Measurements from ENCODE around the gene SMIM38.

SMIM38 gene

GRCh38 chr11:69113646-69114340, 41.9 kb upstream of the SMIM38 start:
- Histone ChIP-seq H3K9me3 (ENCODE audit: control insufficient read depth in 2 of 2, low read length in 2 of 2) (no peaks in the 10 kb centered on the region), H3K4me3 (ENCODE audit: low read length in 2 of 2) (no peak overlapping the region), H3K27me3 (ENCODE audit: control insufficient read depth in 1 of 2, insufficient read depth in 2 of 2, low read length in 2 of 2) (no peaks in the 10 kb centered on the region), H3K36me3 (ENCODE audit: control insufficient read depth in 2 of 2, insufficient read depth in 2 of 2, low read length in 2 of 2) (no peaks in the 10 kb centered on the region), H3K4me1 (ENCODE audit: control insufficient read depth, insufficient read depth, low read length) (no peaks in the 10 kb centered on the region), H3K27ac (ENCODE audit: low read length) (no peak overlapping the region), H3K9ac (ENCODE audit: low read length in 2 of 2) (no peak overlapping the region)

- H3K27ac ChIP-seq (ENCODE audit: low read length): no peak overlapping the region
Measured at GRCh38 chr11:69114362-69114761, 41.4 kb upstream of the SMIM38 start.

GRCh38 chr11:69114811-69115523, 40.8 kb upstream of the SMIM38 start:
- no peak overlapping the region for H3K4me3 ChIP-seq (ENCODE audit: low read length in 2 of 2)
- no peak overlapping the region for H3K27ac ChIP-seq (ENCODE audit: low read length)
- peaks cover 0 to 5% of the 10 kb centered on the region in 2 donors for H3K36me3 ChIP-seq (ENCODE audit: control insufficient read depth in 2 of 2, insufficient read depth in 2 of 2, low read length in 2 of 2)
- no peak overlapping the region for H3K9ac ChIP-seq (ENCODE audit: low read length in 2 of 2)
- H3K4me1 ChIP-seq (ENCODE audit: control insufficient read depth, insufficient read depth, low read length): no peaks in the 10 kb centered on the region
- no peaks in the 10 kb centered on the region for H3K27me3 ChIP-seq (ENCODE audit: control insufficient read depth in 1 of 2, insufficient read depth in 2 of 2, low read length in 2 of 2)
- peaks cover 0 to 4% of the 10 kb centered on the region in 2 donors for H3K9me3 ChIP-seq (ENCODE audit: control insufficient read depth in 2 of 2, low read length in 2 of 2)

More at GRCh38 chr11:69114362-69114761, 41.4 kb upstream of the SMIM38 start:
- no peak overlapping the region for H3K9ac ChIP-seq (ENCODE audit: low read length in 2 of 2)
- no peaks in the 10 kb centered on the region for H3K4me1 ChIP-seq (ENCODE audit: control insufficient read depth, insufficient read depth, low read length)
- H3K9me3 ChIP-seq (ENCODE audit: control insufficient read depth in 2 of 2, low read length in 2 of 2): peaks cover 0 to 3% of the 10 kb centered on the region in 2 donors
- peaks cover 0 to 4% of the 10 kb centered on the region in 2 donors for H3K36me3 ChIP-seq (ENCODE audit: control insufficient read depth in 2 of 2, insufficient read depth in 2 of 2, low read length in 2 of 2)
- no peaks in the 10 kb centered on the region for H3K27me3 ChIP-seq (ENCODE audit: control insufficient read depth in 1 of 2, insufficient read depth in 2 of 2, low read length in 2 of 2)
- H3K4me3 ChIP-seq (ENCODE audit: low read length in 2 of 2): no peak overlapping the region

GRCh38 chr11:69115586-69116560, 39.9 kb upstream of the SMIM38 start:
- Histone ChIP-seq H3K36me3 (ENCODE audit: control insufficient read depth in 2 of 2, insufficient read depth in 2 of 2, low read length in 2 of 2) (peaks cover 0 to 5% of the 10 kb centered on the region in 2 donors), H3K4me3 (ENCODE audit: low read length in 2 of 2) (no peak overlapping the region), H3K27ac (ENCODE audit: low read length) (no peak overlapping the region)

GRCh38 chr11:69116671-69117070, 39.1 kb upstream of the SMIM38 start:
- peaks cover 0 to 5% of the 10 kb centered on the region in 2 donors for H3K36me3 ChIP-seq (ENCODE audit: control insufficient read depth in 2 of 2, insufficient read depth in 2 of 2, low read length in 2 of 2)
- peaks cover 0 to 4% of the 10 kb centered on the region in 2 donors for H3K9me3 ChIP-seq (ENCODE audit: control insufficient read depth in 2 of 2, low read length in 2 of 2)
- no peaks in the 10 kb centered on the region for H3K4me1 ChIP-seq (ENCODE audit: control insufficient read depth, insufficient read depth, low read length)
- no peak overlapping the region for H3K4me3 ChIP-seq (ENCODE audit: low read length in 2 of 2)
- H3K27me3 ChIP-seq (ENCODE audit: control insufficient read depth in 1 of 2, insufficient read depth in 2 of 2, low read length in 2 of 2): no peaks in the 10 kb centered on the region
- H3K9ac ChIP-seq (ENCODE audit: low read length in 2 of 2): no peak overlapping the region
- no peak overlapping the region for H3K27ac ChIP-seq (ENCODE audit: low read length)

More at GRCh38 chr11:69115586-69116560, 39.9 kb upstream of the SMIM38 start:
- no peak overlapping the region for H3K9ac ChIP-seq (ENCODE audit: low read length in 2 of 2)
- no peaks in the 10 kb centered on the region for H3K27me3 ChIP-seq (ENCODE audit: control insufficient read depth in 1 of 2, insufficient read depth in 2 of 2, low read length in 2 of 2)
- H3K9me3 ChIP-seq (ENCODE audit: control insufficient read depth in 2 of 2, low read length in 2 of 2): peaks cover 0 to 4% of the 10 kb centered on the region in 2 donors
- H3K4me1 ChIP-seq (ENCODE audit: control insufficient read depth, insufficient read depth, low read length): no peaks in the 10 kb centered on the region

GRCh38 chr11:69119190-69119589, 36.5 kb upstream of the SMIM38 start:
- H3K27me3 ChIP-seq (ENCODE audit: control insufficient read depth in 1 of 2, insufficient read depth in 2 of 2, low read length in 2 of 2): no peaks in the 10 kb centered on the region
- H3K27ac ChIP-seq (ENCODE audit: low read length): no peak overlapping the region
- H3K9ac ChIP-seq (ENCODE audit: low read length in 2 of 2): no peak overlapping the region
- no peak overlapping the region for H3K4me3 ChIP-seq (ENCODE audit: low read length in 2 of 2)
- H3K9me3 ChIP-seq (ENCODE audit: control insufficient read depth in 2 of 2, low read length in 2 of 2): peaks cover 0 to 4% of the 10 kb centered on the region in 2 donors
- peaks cover 14% of the 10 kb centered on the region for H3K4me1 ChIP-seq (ENCODE audit: control insufficient read depth, insufficient read depth, low read length)
- peaks cover 0 to 5% of the 10 kb centered on the region in 2 donors for H3K36me3 ChIP-seq (ENCODE audit: control insufficient read depth in 2 of 2, insufficient read depth in 2 of 2, low read length in 2 of 2)

GRCh38 chr11:69120096-69120875, 35.4 kb upstream of the SMIM38 start:
- Histone ChIP-seq H3K9me3 (ENCODE audit: control insufficient read depth in 2 of 2, low read length in 2 of 2) (peaks cover 0 to 4% of the 10 kb centered on the region in 2 donors), H3K4me3 (ENCODE audit: low read length in 2 of 2) (no peak overlapping the region), H3K27ac (ENCODE audit: low read length) (no peak overlapping the region)

GRCh38 chr11:69121021-69121420, 34.7 kb upstream of the SMIM38 start:
- no peak overlapping the region for H3K4me3 ChIP-seq (ENCODE audit: low read length in 2 of 2)
- H3K9me3 ChIP-seq (ENCODE audit: control insufficient read depth in 2 of 2, low read length in 2 of 2): peaks cover 0 to 4% of the 10 kb centered on the region in 2 donors
- peaks cover 14% of the 10 kb centered on the region for H3K4me1 ChIP-seq (ENCODE audit: control insufficient read depth, insufficient read depth, low read length)
- H3K27me3 ChIP-seq (ENCODE audit: control insufficient read depth in 1 of 2, insufficient read depth in 2 of 2, low read length in 2 of 2): no peaks in the 10 kb centered on the region
- peaks cover 0 to 5% of the 10 kb centered on the region in 2 donors for H3K36me3 ChIP-seq (ENCODE audit: control insufficient read depth in 2 of 2, insufficient read depth in 2 of 2, low read length in 2 of 2)
- no peak overlapping the region for H3K27ac ChIP-seq (ENCODE audit: low read length)
- no peak overlapping the region for H3K9ac ChIP-seq (ENCODE audit: low read length in 2 of 2)

More at GRCh38 chr11:69120096-69120875, 35.4 kb upstream of the SMIM38 start:
- Histone ChIP-seq H3K36me3 (ENCODE audit: control insufficient read depth in 2 of 2, insufficient read depth in 2 of 2, low read length in 2 of 2) (peaks cover 0 to 5% of the 10 kb centered on the region in 2 donors), H3K27me3 (ENCODE audit: control insufficient read depth in 1 of 2, insufficient read depth in 2 of 2, low read length in 2 of 2) (no peaks in the 10 kb centered on the region), H3K4me1 (ENCODE audit: control insufficient read depth, insufficient read depth, low read length) (peaks cover 14% of the 10 kb centered on the region), H3K9ac (ENCODE audit: low read length in 2 of 2) (no peak overlapping the region)

- H3K27me3 ChIP-seq (ENCODE audit: control insufficient read depth in 1 of 2, insufficient read depth in 2 of 2, low read length in 2 of 2): no peaks in the 10 kb centered on the region
- peaks cover 14% of the 10 kb centered on the region for H3K4me1 ChIP-seq (ENCODE audit: control insufficient read depth, insufficient read depth, low read length)
- H3K27ac ChIP-seq (ENCODE audit: low read length): no peak overlapping the region
- peaks cover 0 to 4% of the 10 kb centered on the region in 2 donors for H3K9me3 ChIP-seq (ENCODE audit: control insufficient read depth in 2 of 2, low read length in 2 of 2)
- no peak overlapping the region for H3K4me3 ChIP-seq (ENCODE audit: low read length in 2 of 2)
- H3K9ac ChIP-seq (ENCODE audit: low read length in 2 of 2): no peak overlapping the region
- H3K36me3 ChIP-seq (ENCODE audit: control insufficient read depth in 2 of 2, insufficient read depth in 2 of 2, low read length in 2 of 2): peaks cover 0 to 5% of the 10 kb centered on the region in 2 donors
Measured at GRCh38 chr11:69121621-69122325, 34.0 kb upstream of the SMIM38 start.
